GM19324 (cell line): ENCODE data around the gene AKR1C2.
"Not testable (repeated sequence)": the region's sequence is repeated elsewhere in the genome, so short reads cannot be mapped to it uniquely, and the experiment has no call there.

Experiments
- ATAC-seq: cut with Tn5 transposase; IDR thresholded peaks from one replicate; pipeline ENCODE4 v1.9.1; 2021; ENCODE audit warnings: mild to moderate bottlenecking, moderate library complexity; ENCODE audit not compliant: unreplicated experiment, low FRiP score

AKR1C2 gene

GRCh38 chr10:4962876-4963814 lies 40.5 kb downstream of the AKR1C2 start, which contains the start of gene AKR1C1:
Gene AKR1C1, plus strand, starts transcription at chr10:4963415. Its CDS starts 30 bp downstream, at chr10:4963445.
- ATAC-seq = not testable (repeated sequence)

GRCh38 chr10:4962308-4962707 lies 41.3 kb downstream of the AKR1C2 start:
- ATAC-seq = not testable (repeated sequence)

GRCh38 chr10:4961558-4961957 lies 42.1 kb downstream of the AKR1C2 start:
- ATAC-seq = not testable (repeated sequence)

GRCh38 chr10:4956955-4957645 lies 46.6 kb downstream of the AKR1C2 start:
- ATAC-seq = not testable (repeated sequence)

GRCh38 chr10:4956088-4956487 lies 47.6 kb downstream of the AKR1C2 start:
- ATAC-seq = not testable (repeated sequence)

GRCh38 chr10:4953405-4953804 lies 50.3 kb downstream of the AKR1C2 start:
- no peak for ATAC-seq

GRCh38 chr10:4951512-4952162 lies 52.0 kb downstream of the AKR1C2 start:
- not testable (repeated sequence) for ATAC-seq

- no peak for ATAC-seq
Observed at GRCh38 chr10:4947635-4948596, 55.7 kb downstream of the AKR1C2 start.

- no peak for ATAC-seq
Observed at GRCh38 chr10:4947039-4947634, 56.5 kb downstream of the AKR1C2 start.

GRCh38 chr10:4945766-4946717 lies 57.6 kb downstream of the AKR1C2 start:
- no peak for ATAC-seq

- ATAC-seq = no peak
Observed at GRCh38 chr10:4944841-4945240, 58.8 kb downstream of the AKR1C2 start.

GRCh38 chr10:4943821-4944220 lies 59.8 kb downstream of the AKR1C2 start:
- no peak for ATAC-seq

- ATAC-seq = not testable (repeated sequence)
Observed at GRCh38 chr10:4943416-4943815, 60.2 kb downstream of the AKR1C2 start.

GRCh38 chr10:4942931-4943330 lies 60.7 kb downstream of the AKR1C2 start:
- not testable (repeated sequence) for ATAC-seq

GRCh38 chr10:4941540-4942330 lies 61.9 kb downstream of the AKR1C2 start:
- no peak for ATAC-seq

GRCh38 chr10:4940909-4941308 lies 62.7 kb downstream of the AKR1C2 start:
- ATAC-seq = not testable (repeated sequence)

- ATAC-seq = not testable (repeated sequence)
Observed at GRCh38 chr10:4940073-4940428, 63.6 kb downstream of the AKR1C2 start.
